GM13976 (cell line): ENCODE results near the gene YPEL3.

ENCODE experiments used
- DNase-seq: peaks from one replicate; pipeline ENCODE4 v3.0.0; 2012; ENCODE audit warnings: low spot score
- in situ Hi-C: fragments of 300-500 bp; cut with MboI; formaldehyde crosslinking; loops from one replicate; pipeline ENCODE4 v1.12.0; 2022; ENCODE audit warnings: low sequenced_read_pairs, mixed read lengths, inconsistent platforms; ENCODE audit not compliant: unreplicated experiment
- TF ChIP-seq, protein P1 (sequence below): IDR thresholded peaks from 2 replicates; pipeline ENCODE4 v1.5.1; 2012; ENCODE audit warnings: borderline replicate concordance, mild to moderate bottlenecking; ENCODE audit not compliant: insufficient read depth; ENCODE audit errors: extremely low read depth, missing control alignments, control extremely low read depth

The YPEL3 gene, protein sequence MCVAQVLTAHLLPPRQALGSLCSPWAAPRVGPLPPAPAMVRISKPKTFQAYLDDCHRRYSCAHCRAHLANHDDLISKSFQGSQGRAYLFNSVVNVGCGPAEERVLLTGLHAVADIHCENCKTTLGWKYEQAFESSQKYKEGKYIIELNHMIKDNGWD

DNA sequence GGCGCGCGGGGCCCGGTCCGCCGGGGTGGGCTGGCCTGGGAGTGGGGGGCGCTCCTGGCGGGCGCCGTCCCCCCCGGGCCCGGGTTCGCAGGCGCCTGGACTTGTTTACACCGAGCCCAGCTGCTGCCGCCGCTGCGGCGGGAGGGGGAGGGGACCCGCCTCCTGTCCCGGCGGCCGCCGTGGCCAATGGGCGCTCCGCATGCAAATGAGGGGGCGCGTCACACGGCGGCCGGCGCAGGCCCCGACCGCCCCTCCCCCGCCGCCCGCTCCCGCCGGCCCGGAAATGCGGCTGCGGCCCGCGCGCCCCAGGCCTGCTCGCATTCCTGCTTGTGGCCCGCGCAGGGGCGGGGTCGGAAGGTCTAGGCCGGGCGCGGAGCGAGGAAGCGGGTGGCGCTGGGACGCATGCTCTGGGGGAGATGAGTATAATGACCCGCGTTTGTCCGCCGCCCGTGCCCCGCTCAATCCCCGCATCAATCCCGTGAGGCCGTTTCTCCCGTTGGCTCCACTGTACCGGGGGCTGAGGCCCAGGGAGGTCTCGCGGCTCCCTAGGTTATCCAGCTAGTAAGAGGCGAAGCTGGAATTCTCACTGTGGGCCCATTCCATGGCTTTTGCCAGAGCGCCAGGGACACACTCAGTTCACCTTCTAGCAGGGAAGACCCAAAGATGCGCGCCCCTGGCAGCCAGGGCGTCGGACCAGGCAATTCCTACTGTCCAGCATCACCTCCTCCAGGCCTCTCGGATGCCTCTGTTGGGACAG, at the start of gene YPEL3:
Gene YPEL3 (minus strand): TSS at position 109 of the 757 bp plus-strand sequence. CDS start 731 bp downstream, outside the sequence.
- in situ Hi-C loops = no loop called here
- TF ChIP-seq, protein P1, sequence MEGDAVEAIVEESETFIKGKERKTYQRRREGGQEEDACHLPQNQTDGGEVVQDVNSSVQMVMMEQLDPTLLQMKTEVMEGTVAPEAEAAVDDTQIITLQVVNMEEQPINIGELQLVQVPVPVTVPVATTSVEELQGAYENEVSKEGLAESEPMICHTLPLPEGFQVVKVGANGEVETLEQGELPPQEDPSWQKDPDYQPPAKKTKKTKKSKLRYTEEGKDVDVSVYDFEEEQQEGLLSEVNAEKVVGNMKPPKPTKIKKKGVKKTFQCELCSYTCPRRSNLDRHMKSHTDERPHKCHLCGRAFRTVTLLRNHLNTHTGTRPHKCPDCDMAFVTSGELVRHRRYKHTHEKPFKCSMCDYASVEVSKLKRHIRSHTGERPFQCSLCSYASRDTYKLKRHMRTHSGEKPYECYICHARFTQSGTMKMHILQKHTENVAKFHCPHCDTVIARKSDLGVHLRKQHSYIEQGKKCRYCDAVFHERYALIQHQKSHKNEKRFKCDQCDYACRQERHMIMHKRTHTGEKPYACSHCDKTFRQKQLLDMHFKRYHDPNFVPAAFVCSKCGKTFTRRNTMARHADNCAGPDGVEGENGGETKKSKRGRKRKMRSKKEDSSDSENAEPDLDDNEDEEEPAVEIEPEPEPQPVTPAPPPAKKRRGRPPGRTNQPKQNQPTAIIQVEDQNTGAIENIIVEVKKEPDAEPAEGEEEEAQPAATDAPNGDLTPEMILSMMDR = no peak

DNA sequence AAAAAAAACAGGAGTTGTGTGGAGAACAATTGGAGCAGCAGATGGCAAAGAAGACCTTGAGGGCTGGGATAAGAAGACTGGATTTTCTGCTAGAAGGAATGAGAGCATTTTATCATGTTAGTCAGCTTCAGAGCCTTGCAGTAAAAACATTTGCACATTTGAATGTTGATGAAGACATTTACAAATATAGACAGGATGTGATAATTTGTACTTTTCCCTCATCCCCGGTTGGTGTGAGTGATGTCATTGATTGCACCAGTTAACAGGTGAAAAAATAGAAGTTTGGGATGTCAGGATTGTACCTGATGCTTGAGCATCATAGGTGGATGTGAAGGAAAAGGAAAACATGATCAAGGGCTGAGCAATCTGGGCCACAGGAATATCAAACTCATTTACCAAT, 49.6 kb upstream of the YPEL3 start:
- in situ Hi-C loops = no loop called here
- TF ChIP-seq, protein P1 = no peak
- DNase-seq = no peak

More for the DNA sequence above, at the start of gene YPEL3:
- peak; percentile 98 for DNase-seq

- in situ Hi-C loops = no loop called here
- TF ChIP-seq, protein P1 = no peak
- DNase-seq = no peak
Observed at GRCh38 chr16:30144917-30145316, 48.9 kb upstream of the YPEL3 start.

- TF ChIP-seq, protein P1 = no peak
- DNase-seq = no peak
- in situ Hi-C loops = no loop called here
Observed at GRCh38 chr16:30144017-30144416, 48.0 kb upstream of the YPEL3 start.

GRCh38 chr16:30143347-30143702, 47.3 kb upstream of the YPEL3 start:
- in situ Hi-C loops = no loop called here
- no peak for DNase-seq
- TF ChIP-seq, protein P1 = no peak

DNA sequence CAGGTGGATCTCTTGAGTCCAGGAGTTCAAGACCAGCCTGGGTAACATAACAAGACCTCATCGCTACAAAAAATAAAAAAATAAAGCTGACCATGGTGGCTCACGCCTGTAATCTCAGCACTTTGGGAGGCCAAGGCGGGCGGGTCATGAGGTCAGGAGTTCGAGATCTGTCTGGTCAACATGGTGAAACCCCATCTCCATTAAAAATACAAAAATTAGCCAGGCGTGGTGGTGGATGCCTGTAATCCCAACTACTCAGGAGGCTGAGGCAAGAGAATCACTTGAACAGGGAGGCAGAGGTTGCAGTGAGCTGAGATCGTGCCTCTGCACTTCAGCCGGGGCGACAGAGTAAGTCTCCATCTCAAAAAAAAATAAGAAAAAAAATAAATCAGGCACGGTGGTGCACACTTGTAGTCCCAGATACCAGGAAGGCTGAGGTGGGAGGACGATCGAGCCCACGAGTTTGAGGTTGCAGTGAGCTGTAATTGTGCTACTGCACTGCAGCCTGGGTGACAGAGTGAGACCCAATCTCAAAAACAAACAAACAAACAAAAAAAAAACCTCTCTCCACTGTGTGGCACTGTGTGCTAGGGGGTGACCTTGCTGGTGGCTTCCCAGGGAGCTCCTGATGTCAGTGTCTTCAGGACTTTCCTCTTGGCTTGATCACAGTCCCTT, 46.8 kb upstream of the YPEL3 start:
- TF ChIP-seq, protein P1 = peak; percentile 23
- in situ Hi-C loops = no loop called here

More for the DNA sequence above, 46.8 kb upstream of the YPEL3 start:
- DNase-seq = peak; percentile 59
